ENCODE results near the gene ADCK2.
"Not testable (repeated sequence)": the region's sequence is repeated elsewhere in the genome, so short reads cannot be mapped to it uniquely, and the experiment has no call there.

ADCK2 gene

GRCh38 chr7:140732416-140732815 is 59.7 kb downstream of the ADCK2 start:
- Histone ChIP-seq H3K9me3 (no peaks in the 10 kb centered on the region; the same call in 1 of the 2 replicates), H3K36me3 (replicated peaks) (no peaks in the 10 kb centered on the region), H3K4me1 (no peaks in the 10 kb centered on the region), H3K4me3 (no peak overlapping the region), H3K27me3 (ENCODE audit: low read depth) (no peaks in the 10 kb centered on the region)
- in situ Hi-C loops (cut with MboI; ENCODE audit: low sequenced_read_pairs) = no loop called here
- DNase-seq (ENCODE audit: low spot score in 2 of 2) = peak in 1 of 2 experiments; percentile 36

- no peaks in the 10 kb centered on the region for H3K4me1 ChIP-seq
- peaks cover 3% of the 10 kb centered on the region; the same call in 1 of the 2 replicates for H3K36me3 ChIP-seq (replicated peaks)
- no peaks in the 10 kb centered on the region for H3K27me3 ChIP-seq (ENCODE audit: low read depth)
- no peaks in the 10 kb centered on the region; the same call in 1 of the 2 replicates for H3K9me3 ChIP-seq
- no peak overlapping the region for H3K4me3 ChIP-seq
- DNase-seq (ENCODE audit: low spot score in 2 of 2) = no peak
- in situ Hi-C loops (cut with MboI; ENCODE audit: low sequenced_read_pairs) = no loop called here
Observed at GRCh38 chr7:140734096-140734495, 61.4 kb downstream of the ADCK2 start.

- Histone ChIP-seq H3K9me3 (no peaks in the 10 kb centered on the region; the same call in 1 of the 2 replicates), H3K27me3 (ENCODE audit: low read depth) (no peaks in the 10 kb centered on the region), H3K36me3 (replicated peaks) (peaks cover 6% of the 10 kb centered on the region; the same call in 1 of the 2 replicates), H3K4me1 (no peaks in the 10 kb centered on the region), H3K4me3 (no peak overlapping the region)
- DNase-seq (ENCODE audit: low spot score in 2 of 2) = no peak
- in situ Hi-C loops (cut with MboI; ENCODE audit: low sequenced_read_pairs) = no loop called here
Observed at GRCh38 chr7:140734729-140735128, 62.0 kb downstream of the ADCK2 start.

- no peaks in the 10 kb centered on the region for H3K27me3 ChIP-seq (ENCODE audit: low read depth)
- DNase-seq (ENCODE audit: low spot score in 2 of 2) = no peak
- peaks cover 6% of the 10 kb centered on the region; the same call in 1 of the 2 replicates for H3K36me3 ChIP-seq (replicated peaks)
- no peaks in the 10 kb centered on the region for H3K4me1 ChIP-seq
- no peaks in the 10 kb centered on the region; the same call in 1 of the 2 replicates for H3K9me3 ChIP-seq
- in situ Hi-C loops (cut with MboI; ENCODE audit: low sequenced_read_pairs) = no loop called here
- no peak overlapping the region for H3K4me3 ChIP-seq
Observed at GRCh38 chr7:140738280-140738679, 65.5 kb downstream of the ADCK2 start.

GRCh38 chr7:140743255-140743654 is 70.5 kb downstream of the ADCK2 start:
- in situ Hi-C loops (cut with MboI; ENCODE audit: low sequenced_read_pairs); H3K27me3 ChIP-seq (ENCODE audit: low read depth); DNase-seq (ENCODE audit: low spot score in 2 of 2); H3K9me3 ChIP-seq; H3K36me3 ChIP-seq (replicated peaks); H3K4me3 ChIP-seq; H3K4me1 ChIP-seq: not testable (repeated sequence)

- peaks cover 3% of the 10 kb centered on the region; the same call in 1 of the 2 replicates for H3K36me3 ChIP-seq (replicated peaks)
- in situ Hi-C loops (cut with MboI; ENCODE audit: low sequenced_read_pairs) = no loop called here
- no peak for DNase-seq (ENCODE audit: low spot score in 2 of 2)
- no peaks in the 10 kb centered on the region for H3K27me3 ChIP-seq (ENCODE audit: low read depth)
- H3K4me1 ChIP-seq = no peaks in the 10 kb centered on the region
- no peak overlapping the region for H3K4me3 ChIP-seq
- no peaks in the 10 kb centered on the region for H3K9me3 ChIP-seq
Observed at GRCh38 chr7:140744005-140744404, 71.3 kb downstream of the ADCK2 start.

Measured in HAP-1 (cell line).